Fibroblast of lung (primary cell): Measurements from ENCODE around the gene CAPNS1.

ENCODE experiments used
- CTCF ChIP-seq, 2 donors: IDR thresholded peaks in 1 of 2; conservative IDR thresholded peaks in 1 of 2; 1 replicate in 1 of 2; 2 replicates in 1 of 2; pipeline ENCODE4 v1.5.1; 2011 to 2012; ENCODE audit warnings: low read length in 2 of 2, control low read depth in 1 of 2, inconsistent platforms in 1 of 2, low read depth in 1 of 2, mild to moderate bottlenecking in 1 of 2
- EZH2 ChIP-seq: IDR thresholded peaks from 2 replicates; pipeline ENCODE4 v1.5.1; 2012; ENCODE audit warnings: low read length, control low read depth, mild to moderate bottlenecking; ENCODE audit errors: missing control alignments

- TF ChIP-seq CTCF (conservative IDR thresholded peaks at IDR 0.05 in 1 of 2, IDR thresholded peaks at IDR 0.05 in 1 of 2; ENCODE audit: low read depth in 1 of 2, low read length in 2 of 2) (no peak), EZH2 (no peak)
Measured at GRCh38 chr19:36106991-36107390, 32.9 kb upstream of the CAPNS1 start.
